ENCODE data around the gene TMEM151B. TPM values are rescaled to one million over a fixed set of nuclear protein-coding genes. Genes with fewer than 3 reads are reported as not detected.

TMEM151B gene
- total and polyA plus RNA-seq, 5 donors, result 0.26 to 1.1 (median 0.88) TPM; not detected in 2

- Histone ChIP-seq H3K27me3 (ENCODE audit: control insufficient read depth, insufficient read depth) (no peaks in the 10 kb centered on the region), H3K4me1 (ENCODE audit: control insufficient read depth, insufficient read depth, low read length) (peaks cover 21% of the 10 kb centered on the region), H3K4me3 (ENCODE audit: low read length) (no peak overlapping the region), H3K9me3 (ENCODE audit: control insufficient read depth, low read length) (no peaks in the 10 kb centered on the region), H3K27ac (ENCODE audit: low read length) (no peak overlapping the region)
- intact Hi-C loops (cut with DNase I), result no loop called here
- DNase-seq (no peak), ATAC-seq (no peak)
- WGBS, result 92% methylated on average over 6 of the region's 6 CpGs
These were observed 9.6 kb upstream of the TMEM151B start for GRCh38 chr6:44260451-44261297.

DNA sequence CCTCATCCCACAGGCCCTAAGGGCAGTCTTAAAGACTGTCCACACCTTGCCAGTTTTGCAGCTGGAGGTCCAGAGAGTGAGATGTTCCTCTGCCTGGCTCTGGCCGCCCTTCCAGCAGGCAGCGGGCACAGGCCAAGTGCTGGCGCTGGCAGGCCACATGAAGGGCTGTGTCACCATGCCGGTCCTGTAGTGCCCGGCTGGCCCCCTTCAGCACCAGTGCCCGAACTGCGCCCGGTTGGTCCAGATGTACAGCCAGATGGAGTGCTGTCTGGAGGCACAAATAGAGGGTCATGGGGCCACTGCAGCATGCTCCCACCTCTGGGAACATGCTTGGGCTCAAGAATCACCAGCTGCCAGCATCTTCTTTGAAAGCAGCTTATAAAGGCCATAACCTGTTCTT, 8.7 kb upstream of the TMEM151B start:
- ATAC-seq (no peak), DNase-seq (no peak)
- H3K4me1 ChIP-seq (ENCODE audit: control insufficient read depth, insufficient read depth, low read length), result peaks cover 18% of the 10 kb centered on the region
- H3K27ac ChIP-seq (ENCODE audit: low read length), result no peak overlapping the region
- intact Hi-C loops (cut with DNase I), result no loop called here
- no peak overlapping the region for H3K4me3 ChIP-seq (ENCODE audit: low read length)
- WGBS, result 96% methylated on average over 8 of the region's 8 CpGs
- H3K27me3 ChIP-seq (ENCODE audit: control insufficient read depth, insufficient read depth), result no peaks in the 10 kb centered on the region
- no peaks in the 10 kb centered on the region for H3K9me3 ChIP-seq (ENCODE audit: control insufficient read depth, low read length)

DNA sequence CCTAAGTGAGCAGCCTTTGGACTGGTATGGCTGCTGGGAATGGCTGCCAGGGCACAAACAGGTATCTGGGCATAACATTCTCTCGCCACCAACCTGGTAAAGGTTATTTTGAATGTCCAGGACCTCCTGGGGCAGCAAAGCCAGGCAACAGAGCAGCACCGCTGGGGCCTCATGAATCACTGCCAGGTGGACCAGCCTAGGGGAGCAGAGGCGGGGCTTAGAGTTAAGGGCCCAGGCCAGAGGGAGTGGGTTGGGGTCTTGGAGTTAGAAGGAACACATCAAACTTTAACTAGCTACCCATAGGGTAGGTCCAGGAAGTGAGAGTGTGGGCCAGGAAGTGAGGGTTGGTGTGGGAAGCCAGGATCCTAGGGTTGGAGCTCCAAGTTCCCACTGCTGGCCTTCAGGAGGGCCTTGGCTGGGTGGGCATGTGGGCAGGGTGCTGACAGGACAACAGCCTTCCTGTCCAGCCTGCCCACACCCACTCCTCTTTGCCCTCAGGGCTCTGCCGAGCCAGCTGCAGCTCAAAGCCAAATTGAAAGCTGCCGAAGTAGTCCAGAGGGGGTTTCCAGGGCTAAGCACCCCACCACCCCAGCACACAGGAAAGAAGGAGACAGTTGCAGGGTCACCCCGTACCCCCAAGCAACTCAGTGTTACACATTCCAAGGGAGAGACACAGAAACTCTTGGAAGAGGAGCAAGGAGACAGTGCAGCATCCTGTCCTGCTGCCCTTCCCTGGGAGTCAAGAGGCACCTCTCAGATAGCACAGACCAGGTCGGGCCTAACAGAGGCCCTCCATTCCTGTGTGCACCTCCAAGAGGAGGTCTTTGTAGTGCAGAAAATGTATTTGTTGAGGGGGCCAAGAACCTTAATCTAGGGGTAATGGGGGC, 7.5 kb upstream of the TMEM151B start:
- Histone ChIP-seq H3K9me3 (ENCODE audit: control insufficient read depth, low read length) (no peaks in the 10 kb centered on the region), H3K27ac (ENCODE audit: low read length) (no peak overlapping the region), H3K4me1 (ENCODE audit: control insufficient read depth, insufficient read depth, low read length) (peaks cover 17% of the 10 kb centered on the region), H3K4me3 (ENCODE audit: low read length) (no peak overlapping the region), H3K27me3 (ENCODE audit: control insufficient read depth, insufficient read depth) (no peaks in the 10 kb centered on the region)
- DNase-seq (no peak), ATAC-seq (no peak)
- 63% methylated on average over 7 of the region's 7 CpGs for WGBS
- intact Hi-C loops (cut with DNase I), result no loop called here

GRCh38 chr6:44263354-44264100, 6.7 kb upstream of the TMEM151B start:
- Histone ChIP-seq H3K27me3 (ENCODE audit: control insufficient read depth, insufficient read depth) (no peaks in the 10 kb centered on the region), H3K27ac (ENCODE audit: low read length) (no peak overlapping the region), H3K4me3 (ENCODE audit: low read length) (peak overlapping the region; percentile 52), H3K4me1 (ENCODE audit: control insufficient read depth, insufficient read depth, low read length) (peaks cover 14% of the 10 kb centered on the region), H3K9me3 (ENCODE audit: control insufficient read depth, low read length) (no peaks in the 10 kb centered on the region)
- intact Hi-C loops (cut with DNase I), result no loop called here
- DNase-seq, result no peak
- WGBS, result 43% methylated on average over 9 of the region's 9 CpGs
- ATAC-seq, result no peak

GRCh38 chr6:44264154-44265006, 5.9 kb upstream of the TMEM151B start:
- Histone ChIP-seq H3K4me1 (ENCODE audit: control insufficient read depth, insufficient read depth, low read length) (peaks cover 14% of the 10 kb centered on the region), H3K27ac (ENCODE audit: low read length) (no peak overlapping the region), H3K9me3 (ENCODE audit: control insufficient read depth, low read length) (no peaks in the 10 kb centered on the region), H3K4me3 (ENCODE audit: low read length) (peak overlapping the region; percentile 52), H3K27me3 (ENCODE audit: control insufficient read depth, insufficient read depth) (no peaks in the 10 kb centered on the region)
- intact Hi-C loops (cut with DNase I), result loop anchor here in 1 of 4 donors (5.0 kb wide), 1 partner anchor 73 kb away; no protein-coding TSS in a partner anchor
- DNase-seq (peak in 1 of 3 donors; percentile 75), ATAC-seq (peak in 1 of 2 donors; percentile 2)
- WGBS, result 10% methylated on average over 13 of the region's 13 CpGs

- ATAC-seq, result peak; percentile 93 to 95
- Histone ChIP-seq H3K27ac (ENCODE audit: low read length) (peak within 1 kb of the TSS; percentile 10), H3K4me3 (ENCODE audit: low read length) (peak within 1 kb of the TSS; percentile 52), H3K9me3 (ENCODE audit: control insufficient read depth, low read length) (no peaks in the 10 kb centered on the region), H3K27me3 (ENCODE audit: control insufficient read depth, insufficient read depth) (no peaks in the 10 kb centered on the region), H3K4me1 (ENCODE audit: control insufficient read depth, insufficient read depth, low read length) (peaks cover 14% of the 10 kb centered on the region)
- intact Hi-C loops (cut with DNase I), result loop anchor here in 1 of 4 donors (5.0 kb wide), 1 partner anchor 72 kb away; no protein-coding TSS in a partner anchor
- WGBS, result under 1% methylated on average over 71 of the region's 72 CpGs
- DNase-seq, result peak; percentile 97 to 99 (median 99)
These were observed 5.1 kb upstream of the TMEM151B start, which contains the start of gene NFKBIE for GRCh38 chr6:44265007-44265721. TSS of gene NFKBIE (minus strand) at chr6:44265551. CDS start at chr6:44265346, 205 bp downstream.

GRCh38 chr6:44265722-44266233, 4.5 kb upstream of the TMEM151B start:
- H3K27me3 ChIP-seq (ENCODE audit: control insufficient read depth, insufficient read depth), result no peaks in the 10 kb centered on the region
- H3K4me3 ChIP-seq (ENCODE audit: low read length), result peak overlapping the region; percentile 52
- H3K27ac ChIP-seq (ENCODE audit: low read length), result no peak overlapping the region
- WGBS, result 68% methylated on average over 17 of the region's 17 CpGs
- intact Hi-C loops (cut with DNase I), result loop anchor here in 1 of 4 donors (5.0 kb wide), 1 partner anchor 72 kb away; no protein-coding TSS in a partner anchor
- DNase-seq, result no peak
- H3K9me3 ChIP-seq (ENCODE audit: control insufficient read depth, low read length), result no peaks in the 10 kb centered on the region
- no peak for ATAC-seq
- H3K4me1 ChIP-seq (ENCODE audit: control insufficient read depth, insufficient read depth, low read length), result peaks cover 14% of the 10 kb centered on the region

GRCh38 chr6:44266347-44266746, 3.9 kb upstream of the TMEM151B start:
- Histone ChIP-seq H3K4me1 (ENCODE audit: control insufficient read depth, insufficient read depth, low read length) (peaks cover 14% of the 10 kb centered on the region), H3K27ac (ENCODE audit: low read length) (no peak overlapping the region), H3K4me3 (ENCODE audit: low read length) (no peak overlapping the region), H3K9me3 (ENCODE audit: control insufficient read depth, low read length) (no peaks in the 10 kb centered on the region), H3K27me3 (ENCODE audit: control insufficient read depth, insufficient read depth) (no peaks in the 10 kb centered on the region)
- ATAC-seq (no peak), DNase-seq (no peak)
- intact Hi-C loops (cut with DNase I), result loop anchor here in 1 of 4 donors (5.0 kb wide), 1 partner anchor 71 kb away; no protein-coding TSS in a partner anchor
- 69% methylated on average over 3 of the region's 3 CpGs for WGBS

DNA sequence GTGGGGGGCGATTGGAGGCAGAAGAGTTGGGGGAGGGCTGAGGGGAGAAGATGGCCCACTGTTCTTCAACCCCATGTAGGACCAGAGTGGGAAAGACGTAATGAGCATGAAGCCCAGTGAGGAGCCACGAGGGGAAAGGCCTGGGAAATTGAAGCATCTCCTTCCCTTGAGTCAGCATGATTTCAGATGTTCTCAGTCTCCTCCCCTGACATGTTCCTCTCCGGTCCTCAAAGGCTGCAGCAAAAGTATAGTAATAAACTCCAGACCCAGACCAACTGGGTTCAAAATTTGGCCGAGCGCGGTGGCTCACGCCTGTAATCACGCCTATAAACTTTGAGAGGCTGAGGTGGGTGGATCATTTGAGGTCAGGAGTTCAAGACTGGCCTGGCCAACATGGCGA, 3.0 kb upstream of the TMEM151B start:
- intact Hi-C loops (cut with DNase I), result loop anchor here in 1 of 4 donors (5.0 kb wide), 1 partner anchor 70 kb away; no protein-coding TSS in a partner anchor
- no peak overlapping the region for H3K27ac ChIP-seq (ENCODE audit: low read length)
- 67% methylated on average over 10 of the region's 10 CpGs for WGBS
- peaks cover 14% of the 10 kb centered on the region for H3K4me1 ChIP-seq (ENCODE audit: control insufficient read depth, insufficient read depth, low read length)
- H3K9me3 ChIP-seq (ENCODE audit: control insufficient read depth, low read length), result no peaks in the 10 kb centered on the region
- H3K27me3 ChIP-seq (ENCODE audit: control insufficient read depth, insufficient read depth), result no peaks in the 10 kb centered on the region
- no peak overlapping the region for H3K4me3 ChIP-seq (ENCODE audit: low read length)
- no peak for ATAC-seq
- no peak for DNase-seq
